Measurements from ENCODE around the gene RD3L.

GRCh38 chr14:103910262-103910935 is 31.9 kb downstream of the RD3L start:
- TF ChIP-seq POLR2A (IDR thresholded peaks at IDR 0.05) (peak in 1 of 2 donors; percentile 61), CTCF (IDR thresholded peaks at IDR 0.05) (peak; percentile 57 to 99 (median 90))

Measured in thyroid gland (tissue), 4 donors.